Liver (tissue), 9 donors: ENCODE measurements around the gene ACTR6. TPM values are rescaled to one million over a fixed set of nuclear protein-coding genes. Genes with fewer than 3 reads are reported as not detected.

Experiments
- DNase-seq: peaks from one replicate; pipeline ENCODE4 v3.0.0-alpha.2; 2017; ENCODE audit warnings: low spot score
- H3K27ac ChIP-seq, 2 donors: one replicate each; pipeline ENCODE4 v1.7.0; 2013; ENCODE audit warnings: inconsistent platforms in 2 of 2, low read length in 2 of 2, control low read depth in 1 of 2, low read depth in 1 of 2, mild to moderate bottlenecking in 1 of 2
- H3K27me3 ChIP-seq, 4 donors: one replicate each; pipeline versions ENCODE4 v1.6.1 to v1.7.0; 2013; ENCODE audit warnings: low read length in 3 of 4, inconsistent platforms in 1 of 4, mild to moderate bottlenecking in 1 of 4, moderate library complexity in 1 of 4; ENCODE audit not compliant: control insufficient read depth in 4 of 4, insufficient read depth in 4 of 4
- H3K36me3 ChIP-seq, 4 donors: one replicate each; pipeline versions ENCODE4 v1.6.1 to v1.7.0; 2013; ENCODE audit warnings: low read length in 3 of 4, mild to moderate bottlenecking in 3 of 4, low read depth in 1 of 4, moderate library complexity in 1 of 4; ENCODE audit not compliant: control insufficient read depth in 4 of 4, insufficient read depth in 3 of 4
- H3K4me1 ChIP-seq, 4 donors: one replicate each; pipeline versions ENCODE4 v1.6.1 to v1.7.0; 2013; ENCODE audit warnings: low read length in 3 of 4, mild to moderate bottlenecking in 3 of 4, moderate library complexity in 1 of 4; ENCODE audit not compliant: control insufficient read depth in 4 of 4, insufficient read depth in 4 of 4
- H3K4me3 ChIP-seq, 3 donors: one replicate each; pipeline versions ENCODE4 v1.6.1 to v1.7.0; 2013; ENCODE audit warnings: low read length in 3 of 3, control low read depth in 1 of 3, low read depth in 1 of 3, mild to moderate bottlenecking in 1 of 3
- H3K9ac ChIP-seq, 2 donors: one replicate each; pipeline ENCODE4 v1.7.0; 2013; ENCODE audit warnings: low read length in 2 of 2, mild to moderate bottlenecking in 2 of 2, moderate library complexity in 2 of 2, control low read depth in 1 of 2, low read depth in 1 of 2
- H3K9me3 ChIP-seq, 4 donors: one replicate each; pipeline versions ENCODE4 v1.6.1 to v1.7.0; 2013; ENCODE audit warnings: low read length in 3 of 4; ENCODE audit not compliant: control insufficient read depth in 4 of 4
- EGR1 ChIP-seq, 2 donors: IDR thresholded peaks; 2 replicates each; pipeline ENCODE4 v1.6.1; 2016 to 2018; ENCODE audit warnings: antibody characterized with exemption in 2 of 2, low read depth in 2 of 2
- FOXA1 ChIP-seq: IDR thresholded peaks from 2 replicates; pipeline ENCODE4 v1.6.1; 2016; ENCODE audit warnings: antibody characterized with exemption
- FOXA2 ChIP-seq: IDR thresholded peaks from 2 replicates; pipeline ENCODE4 v1.6.1; 2016; ENCODE audit warnings: antibody characterized with exemption
- GABPA ChIP-seq, 2 donors: IDR thresholded peaks in 1 of 2; conservative IDR thresholded peaks in 1 of 2; 2 replicates each; pipeline ENCODE4 v1.6.1; 2016; ENCODE audit warnings: antibody characterized with exemption in 2 of 2, mild to moderate bottlenecking in 1 of 2, moderate library complexity in 1 of 2
- HNF4A ChIP-seq, 2 donors: conservative IDR thresholded peaks; 2 replicates each; pipeline ENCODE4 v1.6.1; 2016; ENCODE audit warnings: antibody characterized with exemption in 2 of 2, mild to moderate bottlenecking in 2 of 2
- JUND ChIP-seq, 2 donors: IDR thresholded peaks; 2 replicates each; pipeline ENCODE4 v1.6.1; 2016; ENCODE audit warnings: antibody characterized with exemption in 2 of 2
- NR2F2 ChIP-seq: IDR thresholded peaks from 2 replicates; pipeline ENCODE4 v1.6.1; 2016; ENCODE audit warnings: antibody characterized with exemption
- RAD21 ChIP-seq, 2 donors: IDR thresholded peaks; 2 replicates each; pipeline ENCODE4 v1.6.1; 2016; ENCODE audit warnings: antibody characterized with exemption in 2 of 2, mild to moderate bottlenecking in 2 of 2
- RXRA ChIP-seq, 2 donors: IDR thresholded peaks; 2 replicates each; pipeline ENCODE4 v1.6.1; 2017 to 2018; ENCODE audit warnings: antibody characterized with exemption in 2 of 2, mild to moderate bottlenecking in 1 of 2
- SP1 ChIP-seq: IDR thresholded peaks from 2 replicates; pipeline ENCODE4 v1.6.1; 2018; ENCODE audit warnings: antibody characterized with exemption, mild to moderate bottlenecking
- TAF1 ChIP-seq: conservative IDR thresholded peaks from 2 replicates; pipeline ENCODE4 v1.6.1; 2016; ENCODE audit warnings: antibody characterized with exemption, mild to moderate bottlenecking
- YY1 ChIP-seq: IDR thresholded peaks from 2 replicates; pipeline ENCODE4 v1.6.1; 2016; ENCODE audit warnings: antibody characterized with exemption, mild to moderate bottlenecking
- WGBS: extraction: QIAGEN DNeasy Blood & Tissue Kit; methylation state at CpG from one replicate; pipeline ENCODE4 v1.1.7; 2013; 5-methylcytosine and 5-hydroxymethylcytosine counted together
- polyA plus RNA-seq, 2 donors: library from polyadenylated mRNA; stranded (reverse) in 1 of 2; unstranded in 1 of 2; fragments of 200-250 nt in 1 of 2; fragments of >200 nt in 1 of 2; fragmentation: Nextera tagmentation in 1 of 2; extraction: Ambion mirVana in 1 of 2; gene quantifications; one replicate each; pipeline versions ENCODE4 v1.2.1 to v1.2.3, GENCODE V29; 2013 to 2015
- total RNA-seq, 2 donors: library from RNA; depleted of rRNA; stranded (reverse); fragments of >200 nt; gene quantifications; one replicate each; pipeline ENCODE4 v1.2.3, GENCODE V29; 2014
- TF ChIP-seq, protein P1 (sequence below): IDR thresholded peaks from 2 replicates; pipeline ENCODE4 v1.6.1; 2016; ENCODE audit warnings: antibody characterized with exemption, mild to moderate bottlenecking
- TF ChIP-seq, protein P2 (sequence below): IDR thresholded peaks from 2 replicates; pipeline ENCODE4 v1.6.1; 2016; ENCODE audit warnings: antibody characterized with exemption
- TF ChIP-seq, protein P3 (sequence below): IDR thresholded peaks from 2 replicates; pipeline ENCODE4 v1.6.1; 2016; ENCODE audit warnings: antibody characterized with exemption
- donor health status: healthy.
- donor health status: healthy.
- donor health status: healthy.
- donor health status: healthy.
- donor health status: healthy.

The ACTR6 gene
- total and polyA plus RNA-seq, 4 donors, result 6.9 to 9.7 (median 8.7) TPM

DNA sequence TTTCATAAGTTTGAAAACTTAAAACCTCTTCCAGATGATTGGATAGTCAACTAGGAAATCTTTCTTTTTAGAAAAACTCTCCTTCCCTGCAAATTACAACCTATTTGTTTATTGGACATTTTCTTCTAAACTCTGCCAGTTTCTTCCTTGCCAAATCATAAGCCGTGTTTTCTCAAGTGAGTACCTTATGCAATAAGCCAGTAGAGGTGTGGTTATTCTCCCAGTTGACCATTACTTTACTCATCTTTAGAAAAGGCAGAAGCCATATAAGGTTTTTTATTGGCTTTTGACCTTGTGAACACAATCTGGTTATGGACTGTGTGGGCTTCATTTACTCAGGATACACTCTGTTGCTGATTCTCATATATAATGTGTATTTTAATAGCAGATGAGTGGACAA is 14.6 kb downstream of the ACTR6 start (continued):
- peak; percentile 75 for TF ChIP-seq YY1

DNA sequence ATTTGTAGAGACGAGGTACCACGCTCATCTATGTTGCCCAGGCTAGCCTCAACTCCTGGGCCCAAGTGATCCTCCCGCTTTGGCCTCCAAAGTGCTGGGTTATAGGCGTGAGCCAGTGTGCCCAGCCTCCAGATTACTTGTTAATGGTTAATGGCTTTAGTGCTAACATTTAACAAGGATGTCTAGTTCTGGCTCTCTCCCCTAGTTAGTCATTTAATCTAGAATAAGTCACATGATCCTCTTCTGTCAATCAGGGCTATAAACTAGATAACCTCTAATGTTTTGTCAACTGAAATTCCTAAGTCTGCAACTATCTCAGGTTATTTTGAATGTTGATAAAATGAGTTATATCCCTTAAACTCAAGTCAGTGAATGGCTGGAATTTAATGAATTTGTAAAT is 15.7 kb downstream of the ACTR6 start:
- Histone ChIP-seq H3K27me3 (no peaks in the 10 kb centered on the region), H3K27ac (no peak overlapping the region), H3K4me1 (peaks cover 6 to 44% (median 38%) of the 10 kb centered on the region in 4 donors), H3K9ac (no peak overlapping the region), H3K9me3 (no peaks in the 10 kb centered on the region), H3K4me3 (no peak overlapping the region), H3K36me3 (peaks cover under 1 to 8% (median 4%) of the 10 kb centered on the region in 4 donors)
- TF ChIP-seq TAF1, result no peak
- 89% methylated on average over 4 of the region's 4 CpGs for WGBS
- no peak for DNase-seq

DNA sequence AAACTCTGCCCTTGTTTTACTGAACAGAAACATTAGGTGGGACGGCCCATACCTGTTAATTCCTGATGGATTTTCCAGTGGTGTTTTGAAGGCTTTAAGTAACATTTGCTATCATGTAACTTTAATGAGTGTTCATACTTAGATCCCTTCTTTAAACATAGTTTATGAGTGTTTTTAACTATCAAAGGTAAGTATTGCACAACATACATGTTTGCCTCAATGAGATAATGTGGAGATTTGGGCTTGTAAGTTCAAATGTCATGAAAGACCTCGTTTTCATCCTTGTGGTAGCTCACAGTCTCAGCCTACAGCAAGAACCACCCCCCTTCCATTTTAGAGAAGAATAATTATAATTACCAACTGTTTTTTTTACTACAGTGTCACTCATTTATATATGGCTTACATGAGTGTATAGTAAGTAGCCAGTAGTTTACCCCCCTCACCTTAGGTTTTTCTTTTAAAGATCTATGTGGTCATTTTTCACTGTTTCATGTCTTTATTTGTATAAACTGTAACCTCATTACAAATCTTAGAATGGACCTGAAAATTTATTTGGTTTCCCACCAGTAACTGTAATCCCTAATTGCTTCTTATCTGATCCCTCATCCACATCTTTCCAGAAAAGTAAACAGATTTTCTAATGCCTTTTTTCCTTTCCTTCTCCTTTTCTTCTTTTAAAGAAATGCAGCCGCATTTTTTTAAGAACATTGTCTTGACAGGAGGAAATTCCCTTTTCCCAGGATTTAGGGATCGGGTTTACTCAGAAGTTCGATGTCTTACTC is 18.9 kb downstream of the ACTR6 start:
- Histone ChIP-seq H3K4me1 (peaks cover 1 to 35% (median 23%) of the 10 kb centered on the region in 4 donors), H3K9ac (no peak overlapping the region), H3K4me3 (no peak overlapping the region), H3K36me3 (peaks cover 4 to 11% (median 7%) of the 10 kb centered on the region in 4 donors), H3K27ac (no peak overlapping the region), H3K27me3 (no peaks in the 10 kb centered on the region), H3K9me3 (no peaks in the 10 kb centered on the region)
- TF ChIP-seq FOXA1, result no peak
- TF ChIP-seq EGR1 (IDR thresholded peaks at IDR 0.05; ENCODE audit: low read depth in 2 of 2), result no peak
- TF ChIP-seq RAD21 (IDR thresholded peaks at IDR 0.05), result no peak
- peak; percentile 42 to 44 for TF ChIP-seq HNF4A (conservative IDR thresholded peaks at IDR 0.05)
- TF ChIP-seq, protein P1, sequence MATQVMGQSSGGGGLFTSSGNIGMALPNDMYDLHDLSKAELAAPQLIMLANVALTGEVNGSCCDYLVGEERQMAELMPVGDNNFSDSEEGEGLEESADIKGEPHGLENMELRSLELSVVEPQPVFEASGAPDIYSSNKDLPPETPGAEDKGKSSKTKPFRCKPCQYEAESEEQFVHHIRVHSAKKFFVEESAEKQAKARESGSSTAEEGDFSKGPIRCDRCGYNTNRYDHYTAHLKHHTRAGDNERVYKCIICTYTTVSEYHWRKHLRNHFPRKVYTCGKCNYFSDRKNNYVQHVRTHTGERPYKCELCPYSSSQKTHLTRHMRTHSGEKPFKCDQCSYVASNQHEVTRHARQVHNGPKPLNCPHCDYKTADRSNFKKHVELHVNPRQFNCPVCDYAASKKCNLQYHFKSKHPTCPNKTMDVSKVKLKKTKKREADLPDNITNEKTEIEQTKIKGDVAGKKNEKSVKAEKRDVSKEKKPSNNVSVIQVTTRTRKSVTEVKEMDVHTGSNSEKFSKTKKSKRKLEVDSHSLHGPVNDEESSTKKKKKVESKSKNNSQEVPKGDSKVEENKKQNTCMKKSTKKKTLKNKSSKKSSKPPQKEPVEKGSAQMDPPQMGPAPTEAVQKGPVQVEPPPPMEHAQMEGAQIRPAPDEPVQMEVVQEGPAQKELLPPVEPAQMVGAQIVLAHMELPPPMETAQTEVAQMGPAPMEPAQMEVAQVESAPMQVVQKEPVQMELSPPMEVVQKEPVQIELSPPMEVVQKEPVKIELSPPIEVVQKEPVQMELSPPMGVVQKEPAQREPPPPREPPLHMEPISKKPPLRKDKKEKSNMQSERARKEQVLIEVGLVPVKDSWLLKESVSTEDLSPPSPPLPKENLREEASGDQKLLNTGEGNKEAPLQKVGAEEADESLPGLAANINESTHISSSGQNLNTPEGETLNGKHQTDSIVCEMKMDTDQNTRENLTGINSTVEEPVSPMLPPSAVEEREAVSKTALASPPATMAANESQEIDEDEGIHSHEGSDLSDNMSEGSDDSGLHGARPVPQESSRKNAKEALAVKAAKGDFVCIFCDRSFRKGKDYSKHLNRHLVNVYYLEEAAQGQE, result no peak
- peak; percentile 19 for TF ChIP-seq YY1
- TF ChIP-seq GABPA (IDR thresholded peaks at IDR 0.05 in 1 of 2, conservative IDR thresholded peaks at IDR 0.05 in 1 of 2), result no peak
- TF ChIP-seq JUND (IDR thresholded peaks at IDR 0.05), result no peak
- no peak for TF ChIP-seq NR2F2
- peak; percentile 33 for TF ChIP-seq FOXA2
- peak; percentile 24 to 27 for TF ChIP-seq RXRA (IDR thresholded peaks at IDR 0.05)
- WGBS, result 76% methylated on average over 5 of the region's 5 CpGs
- no peak for DNase-seq

DNA sequence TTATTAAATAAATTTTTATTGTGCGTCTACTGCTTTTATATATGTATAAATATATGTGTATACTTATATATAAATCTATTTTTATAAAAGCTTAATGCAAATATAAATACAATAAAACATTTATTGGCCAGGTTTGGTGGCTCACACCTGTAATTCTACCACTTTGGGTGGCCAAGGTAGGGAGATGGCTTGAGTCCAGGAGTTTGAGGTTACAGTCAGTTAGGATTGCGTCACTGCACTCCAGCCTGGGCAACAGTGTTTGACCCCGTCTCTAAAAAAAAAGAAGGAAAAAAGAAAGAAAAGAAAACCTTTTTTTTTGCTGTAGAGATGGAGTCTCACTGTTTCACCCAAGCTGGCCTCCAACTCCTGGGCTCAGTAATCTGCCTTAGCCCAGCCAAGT is 20.9 kb downstream of the ACTR6 start:
- Histone ChIP-seq H3K36me3 (peaks cover 0 to 13% (median 7%) of the 10 kb centered on the region in 4 donors), H3K27me3 (no peaks in the 10 kb centered on the region), H3K9me3 (no peaks in the 10 kb centered on the region), H3K4me1 (peaks cover 1 to 19% (median 8%) of the 10 kb centered on the region in 4 donors), H3K4me3 (no peak overlapping the region), H3K27ac (peak overlapping the region in 1 of 2 donors; percentile 17), H3K9ac (no peak overlapping the region)
- no peak for DNase-seq
- TF ChIP-seq, protein P2, sequence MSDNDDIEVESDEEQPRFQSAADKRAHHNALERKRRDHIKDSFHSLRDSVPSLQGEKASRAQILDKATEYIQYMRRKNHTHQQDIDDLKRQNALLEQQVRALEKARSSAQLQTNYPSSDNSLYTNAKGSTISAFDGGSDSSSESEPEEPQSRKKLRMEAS, result no peak
- no peak for TF ChIP-seq JUND (IDR thresholded peaks at IDR 0.05)
- TF ChIP-seq YY1, result no peak
- peak in 1 of 2 donors; percentile 5 for TF ChIP-seq RAD21 (IDR thresholded peaks at IDR 0.05)
- TF ChIP-seq, protein P3, sequence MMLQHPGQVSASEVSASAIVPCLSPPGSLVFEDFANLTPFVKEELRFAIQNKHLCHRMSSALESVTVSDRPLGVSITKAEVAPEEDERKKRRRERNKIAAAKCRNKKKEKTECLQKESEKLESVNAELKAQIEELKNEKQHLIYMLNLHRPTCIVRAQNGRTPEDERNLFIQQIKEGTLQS, result peak; percentile 57
- TF ChIP-seq TAF1, result no peak
- peak in 1 of 2 donors; percentile 52 for TF ChIP-seq HNF4A (conservative IDR thresholded peaks at IDR 0.05)
- no peak for TF ChIP-seq SP1
- no peak for TF ChIP-seq EGR1 (IDR thresholded peaks at IDR 0.05; ENCODE audit: low read depth in 2 of 2)
- TF ChIP-seq RXRA (IDR thresholded peaks at IDR 0.05), result peak; percentile 8 to 42
- no peak for TF ChIP-seq FOXA1
- 49% methylated on average over 3 of the region's 3 CpGs for WGBS
